Keratinocyte (primary cell): ENCODE results near the gene SCCPDH.

Source experiments
- CTCF ChIP-seq, 3 experiments: IDR thresholded peaks in 1 of 3; conservative IDR thresholded peaks in 1 of 3; optimal IDR thresholded peaks in 1 of 3; 2 replicates in 2 of 3; 3 replicates in 1 of 3; pipeline versions ENCODE3 to v1.5.1; 2011; ENCODE audit warnings: low read length in 3 of 3, mild to moderate bottlenecking in 3 of 3, moderate library complexity in 2 of 3, control low read depth in 1 of 3, inconsistent platforms in 1 of 3; ENCODE audit not compliant: insufficient read depth in 2 of 3; ENCODE audit errors: extremely low read depth in 1 of 3
- EZH2 ChIP-seq: IDR thresholded peaks from one replicate; pipeline ENCODE4 v1.6.1; 2012; ENCODE audit warnings: inconsistent platforms, mild to moderate bottlenecking, low read length, moderate library complexity

GRCh38 chr1:246768403-246769020 lies 44.3 kb downstream of the SCCPDH start:
- no peak for TF ChIP-seq CTCF (optimal IDR thresholded peaks at IDR 0.05 in 1 of 3, IDR thresholded peaks at IDR 0.05 in 1 of 3, conservative IDR thresholded peaks at IDR 0.05 in 1 of 3; ENCODE audit: extremely low read depth in 1 of 3, insufficient read depth in 2 of 3, low read length in 3 of 3)
- TF ChIP-seq EZH2, result no peak
